T-helper 17 cell (primary cell): ENCODE measurements around the gene CYP27B1. TPM values are rescaled to one million over a fixed set of nuclear protein-coding genes. Genes with fewer than 3 reads are reported as not detected.

Experiments used
- ATAC-seq: fragments of 150-1000 bp; cut with Tn5 transposase; 2 replicates; pipeline ENCODE4 v1.10.0; 2021; ENCODE audit warnings: mild to moderate bottlenecking, moderate library complexity
- DNase-seq, 3 donors: peaks; one replicate each; pipeline versions ENCODE4 v3.0.0 to v3.0.0-alpha.2; 2020 to 2021
- H3K9me3 ChIP-seq: one replicate; pipeline ENCODE4 v1.7.0; 2013; ENCODE audit warnings: low read length, mild to moderate bottlenecking; ENCODE audit not compliant: control insufficient read depth, poor library complexity, severe bottlenecking
- H3K27ac Mint-ChIP-seq: one replicate; pipeline ENCODE4 v1.8.0; 2022; ENCODE audit warnings: mild to moderate bottlenecking, moderate library complexity, mixed read lengths
- H3K27me3 Mint-ChIP-seq: one replicate; pipeline ENCODE4 v1.8.0; 2022; ENCODE audit warnings: mixed read lengths
- H3K36me3 Mint-ChIP-seq: one replicate; pipeline ENCODE4 v1.8.0; 2022; ENCODE audit warnings: low read depth, mixed read lengths
- H3K4me1 Mint-ChIP-seq: one replicate; pipeline ENCODE4 v1.8.0; 2022; ENCODE audit warnings: mild to moderate bottlenecking, mixed read lengths
- H3K4me3 Mint-ChIP-seq: one replicate; pipeline ENCODE4 v1.8.0; 2022; ENCODE audit warnings: mild to moderate bottlenecking, moderate library complexity, mixed read lengths
- total RNA-seq, 4 donors: library from RNA in 2 of 4; stranded (reverse) in 2 of 4; gene quantifications; one replicate each; pipeline ENCODE4 v1.2.3 and lab custom pipeline; 2022 to 2026

CYP27B1 gene
- total RNA-seq, 2 donors from 2014 or later, result 1.4 to 1.7 TPM

DNA sequence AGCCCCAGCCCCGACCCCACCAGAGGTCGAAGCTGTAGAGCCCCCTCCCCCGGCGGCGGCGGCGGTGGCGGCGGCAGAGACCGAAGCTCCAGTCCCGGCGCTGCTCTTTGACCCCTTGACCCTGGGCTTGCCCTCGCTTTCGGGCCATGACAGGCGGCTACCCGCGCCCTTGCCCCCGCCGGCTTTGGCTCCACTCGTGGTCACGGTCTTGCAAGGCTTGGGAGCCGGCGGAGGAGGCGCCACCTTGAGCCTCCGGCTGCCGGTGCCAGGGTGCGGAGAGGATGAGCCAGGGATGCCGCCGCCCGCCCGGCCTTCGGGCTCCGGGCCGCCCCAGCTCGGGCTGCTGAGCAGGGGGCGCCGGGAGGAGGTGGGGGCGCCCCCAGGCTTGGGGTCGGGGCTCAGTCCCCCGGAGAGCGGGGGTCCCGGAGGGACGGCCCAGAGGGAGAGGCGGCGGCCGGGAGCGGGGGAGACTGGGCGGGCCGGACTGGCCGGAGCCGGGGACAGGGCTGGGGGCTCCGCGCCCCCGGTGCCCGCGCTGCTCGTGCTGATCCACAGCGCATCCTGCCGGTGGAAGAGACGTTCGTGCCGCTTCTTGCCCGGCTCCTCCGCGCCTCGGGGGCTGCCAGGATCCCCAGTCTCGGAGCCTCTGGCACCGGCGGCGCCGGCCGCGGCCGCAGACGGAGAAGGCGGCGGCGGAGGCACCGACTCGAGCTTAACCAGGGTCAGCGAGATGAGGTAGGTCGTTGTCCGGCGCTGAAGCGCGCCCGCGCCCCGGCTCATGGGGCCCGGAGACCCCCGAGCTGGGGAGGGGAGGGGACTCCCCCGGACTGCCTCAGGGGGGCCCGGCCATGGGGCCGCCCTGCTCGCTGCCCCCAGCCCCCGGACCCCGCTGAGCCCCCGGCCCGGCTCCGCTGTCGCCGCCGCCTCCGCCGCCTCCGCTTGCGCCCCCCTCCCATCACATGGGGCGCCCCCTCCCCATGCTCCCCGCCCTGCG lies 29.1 kb downstream of the CYP27B1 start:
- DNase-seq (no peak), ATAC-seq (no peak)
- Mint-ChIP-seq H3K4me3 (no peak overlapping the region), H3K27ac (no peak overlapping the region), H3K36me3 (peaks cover 9% of the 10 kb centered on the region), H3K27me3 (no peaks in the 10 kb centered on the region), H3K4me1 (peaks cover 46% of the 10 kb centered on the region)
- H3K9me3 ChIP-seq, result no peaks in the 10 kb centered on the region

DNA sequence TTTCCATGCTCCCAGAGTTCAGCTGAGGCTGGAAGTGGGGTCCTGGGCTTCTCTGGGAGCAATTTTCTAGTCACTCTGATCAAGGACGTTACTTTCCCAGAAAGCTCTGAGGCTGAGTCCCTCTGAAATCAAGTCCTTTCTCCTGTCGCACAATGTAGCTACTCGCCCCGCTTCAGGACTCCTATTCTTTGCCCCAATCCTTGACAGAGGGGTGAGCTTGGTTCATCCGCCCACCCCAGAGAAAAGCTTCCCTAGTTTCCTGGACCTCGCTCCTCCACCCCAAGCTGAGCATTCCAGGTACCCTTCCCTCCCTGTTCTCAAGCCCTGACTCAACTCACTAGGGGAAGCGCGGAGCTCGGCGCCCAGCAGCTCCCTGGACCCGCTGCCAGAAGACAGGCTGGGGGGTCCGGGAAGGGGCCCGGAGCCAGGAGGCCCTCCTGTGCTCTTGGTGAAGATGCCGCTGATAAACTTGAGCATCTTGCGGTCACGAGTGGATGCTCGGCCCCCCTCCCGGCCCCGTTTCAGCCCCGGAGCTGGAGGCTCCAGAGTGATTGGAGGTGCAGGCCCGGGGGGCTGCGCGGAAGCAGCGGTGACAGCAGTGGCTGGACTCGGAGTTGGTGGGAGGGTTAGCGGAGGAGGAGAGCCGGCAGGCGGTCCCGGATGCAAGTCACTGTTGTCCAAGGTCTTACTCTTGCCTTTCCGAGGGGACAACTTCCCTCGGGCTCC lies 30.0 kb downstream of the CYP27B1 start:
- Mint-ChIP-seq H3K27ac (peak overlapping the region; percentile 91), H3K4me3 (peak overlapping the region; percentile 41), H3K36me3 (peaks cover 9% of the 10 kb centered on the region), H3K4me1 (peaks cover 42% of the 10 kb centered on the region), H3K27me3 (no peaks in the 10 kb centered on the region)
- ATAC-seq, result no peak
- H3K9me3 ChIP-seq, result no peaks in the 10 kb centered on the region
- no peak for DNase-seq

DNA sequence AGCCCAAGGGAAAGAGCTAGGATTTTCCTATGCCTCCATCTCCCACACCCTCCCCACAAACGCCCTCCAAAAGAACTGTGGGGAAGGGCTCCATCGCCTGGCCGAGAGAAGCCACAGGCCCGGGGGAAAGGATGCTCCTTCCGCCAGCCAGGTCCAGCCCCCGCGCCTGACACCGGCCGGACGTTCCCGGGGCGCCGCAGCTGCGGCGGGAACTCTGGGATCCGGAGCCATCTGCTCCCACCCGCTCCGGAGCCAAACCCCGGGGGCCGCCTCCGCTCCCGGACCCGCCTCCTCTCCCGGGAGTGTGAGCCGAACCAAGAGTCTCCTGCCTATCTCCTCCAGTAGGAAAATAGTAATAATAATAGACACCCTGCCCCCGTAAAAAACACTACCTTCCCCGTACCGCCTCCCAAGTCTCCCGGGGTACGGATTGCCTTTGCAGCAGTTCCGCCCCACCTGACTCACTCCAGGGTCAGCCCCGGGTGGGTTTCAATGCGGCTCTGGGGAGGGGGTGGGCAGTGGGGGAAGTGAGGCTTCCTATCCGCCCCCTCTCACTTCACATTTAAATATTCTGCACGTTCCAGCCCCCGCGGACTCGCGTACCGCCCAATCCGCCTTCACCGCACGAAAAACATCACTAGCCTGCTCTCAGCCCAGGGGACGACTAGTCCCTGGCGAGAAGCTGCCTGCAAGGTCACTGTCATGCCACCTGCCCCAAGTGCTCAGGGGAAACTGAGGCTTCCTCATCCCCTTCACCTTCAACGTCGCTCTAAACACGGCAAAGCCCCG lies 30.7 kb downstream of the CYP27B1 start:
- H3K36me3 Mint-ChIP-seq, result peaks cover 11% of the 10 kb centered on the region
- DNase-seq (no peak), ATAC-seq (no peak)
- peak overlapping the region; percentile 93 for H3K27ac Mint-ChIP-seq
- H3K27me3 Mint-ChIP-seq, result no peaks in the 10 kb centered on the region
- H3K9me3 ChIP-seq, result no peaks in the 10 kb centered on the region
- H3K4me1 Mint-ChIP-seq, result peaks cover 35% of the 10 kb centered on the region
- H3K4me3 Mint-ChIP-seq, result no peak overlapping the region

DNA sequence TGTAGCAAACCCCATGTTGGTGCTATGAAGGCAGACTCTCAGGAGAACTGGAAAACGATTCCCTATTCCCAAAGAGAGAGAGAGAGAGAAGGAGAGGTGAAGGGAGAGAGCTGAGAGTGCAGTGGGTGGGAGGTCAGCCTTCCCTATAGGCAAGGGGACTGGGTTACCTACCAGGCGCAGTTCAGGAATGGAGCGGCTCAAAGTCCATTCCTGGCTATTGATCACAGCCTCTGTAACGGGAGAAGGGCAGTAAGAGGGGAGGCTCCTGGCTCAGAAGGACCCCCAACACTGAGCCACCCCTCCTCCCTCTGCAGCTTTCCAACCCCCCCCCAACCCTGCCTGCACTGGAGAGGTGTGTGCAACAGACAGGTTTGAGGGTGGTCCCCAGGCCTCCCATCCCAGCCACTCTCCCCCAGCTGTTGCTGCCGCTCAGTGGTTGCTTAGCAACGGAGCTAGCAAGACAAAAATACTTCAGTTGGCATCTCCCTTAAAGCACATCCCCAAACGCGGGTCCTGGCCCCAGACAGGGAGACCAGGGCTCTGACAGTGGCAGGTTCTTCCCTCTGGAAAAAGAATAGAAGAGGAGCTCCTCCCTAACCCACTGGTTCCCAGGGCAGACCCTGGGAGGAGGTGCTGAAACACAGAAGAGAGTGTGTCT lies 31.6 kb downstream of the CYP27B1 start:
- no peak overlapping the region for H3K4me3 Mint-ChIP-seq
- no peak for ATAC-seq
- peaks cover 11% of the 10 kb centered on the region for H3K36me3 Mint-ChIP-seq
- no peak for DNase-seq
- H3K27ac Mint-ChIP-seq, result peak overlapping the region; percentile 93
- H3K27me3 Mint-ChIP-seq, result no peaks in the 10 kb centered on the region
- H3K9me3 ChIP-seq, result no peaks in the 10 kb centered on the region
- peaks cover 28% of the 10 kb centered on the region for H3K4me1 Mint-ChIP-seq

DNA sequence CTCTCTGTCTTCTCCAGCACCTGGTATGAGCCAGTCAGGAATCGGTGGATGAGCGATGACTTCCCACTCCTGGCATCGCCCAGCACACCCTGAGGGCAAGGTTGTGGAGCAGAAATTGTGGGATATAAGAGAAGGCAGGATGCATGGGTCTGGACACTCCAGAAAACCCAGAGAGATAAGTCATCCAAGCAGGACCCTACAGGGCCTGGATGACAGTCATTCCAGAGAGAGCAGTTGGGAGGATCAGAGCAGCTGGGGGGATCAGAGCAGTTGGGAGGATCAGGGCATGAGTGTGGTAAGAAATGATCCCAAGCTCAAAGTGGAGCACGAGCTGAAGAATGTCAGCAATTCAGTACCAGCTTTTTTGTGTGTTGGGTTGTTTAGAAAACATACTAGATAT lies 32.3 kb downstream of the CYP27B1 start:
- Mint-ChIP-seq H3K27ac (peak overlapping the region; percentile 93), H3K4me3 (no peak overlapping the region), H3K27me3 (no peaks in the 10 kb centered on the region), H3K4me1 (peaks cover 27% of the 10 kb centered on the region), H3K36me3 (peaks cover 11% of the 10 kb centered on the region)
- H3K9me3 ChIP-seq, result no peaks in the 10 kb centered on the region
- no peak for DNase-seq
- no peak for ATAC-seq

DNA sequence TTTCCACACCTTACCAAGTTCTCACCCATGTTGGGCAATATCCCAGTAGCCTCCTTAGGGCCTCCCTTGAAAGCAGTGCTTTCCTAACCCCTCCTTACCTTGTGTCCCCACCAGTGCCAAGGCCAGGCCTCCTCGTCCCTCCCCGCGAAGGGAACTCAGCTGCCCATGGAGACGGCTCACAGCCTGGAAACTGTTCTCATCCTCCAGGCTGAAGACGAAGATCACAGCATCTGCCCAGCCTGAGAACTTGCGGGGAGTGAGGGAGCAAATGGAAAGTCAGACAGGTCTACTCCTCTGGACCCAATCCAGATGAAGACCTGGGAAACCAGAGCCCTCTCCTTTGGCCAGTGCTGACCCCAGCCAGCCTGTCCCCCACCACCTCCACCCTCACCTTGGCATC lies 33.0 kb downstream of the CYP27B1 start:
- H3K36me3 Mint-ChIP-seq, result peaks cover 13% of the 10 kb centered on the region
- H3K4me1 Mint-ChIP-seq, result peaks cover 20% of the 10 kb centered on the region
- no peak for ATAC-seq
- no peak for DNase-seq
- no peaks in the 10 kb centered on the region for H3K27me3 Mint-ChIP-seq
- H3K4me3 Mint-ChIP-seq, result no peak overlapping the region
- no peaks in the 10 kb centered on the region for H3K9me3 ChIP-seq
- peak overlapping the region; percentile 93 for H3K27ac Mint-ChIP-seq

DNA sequence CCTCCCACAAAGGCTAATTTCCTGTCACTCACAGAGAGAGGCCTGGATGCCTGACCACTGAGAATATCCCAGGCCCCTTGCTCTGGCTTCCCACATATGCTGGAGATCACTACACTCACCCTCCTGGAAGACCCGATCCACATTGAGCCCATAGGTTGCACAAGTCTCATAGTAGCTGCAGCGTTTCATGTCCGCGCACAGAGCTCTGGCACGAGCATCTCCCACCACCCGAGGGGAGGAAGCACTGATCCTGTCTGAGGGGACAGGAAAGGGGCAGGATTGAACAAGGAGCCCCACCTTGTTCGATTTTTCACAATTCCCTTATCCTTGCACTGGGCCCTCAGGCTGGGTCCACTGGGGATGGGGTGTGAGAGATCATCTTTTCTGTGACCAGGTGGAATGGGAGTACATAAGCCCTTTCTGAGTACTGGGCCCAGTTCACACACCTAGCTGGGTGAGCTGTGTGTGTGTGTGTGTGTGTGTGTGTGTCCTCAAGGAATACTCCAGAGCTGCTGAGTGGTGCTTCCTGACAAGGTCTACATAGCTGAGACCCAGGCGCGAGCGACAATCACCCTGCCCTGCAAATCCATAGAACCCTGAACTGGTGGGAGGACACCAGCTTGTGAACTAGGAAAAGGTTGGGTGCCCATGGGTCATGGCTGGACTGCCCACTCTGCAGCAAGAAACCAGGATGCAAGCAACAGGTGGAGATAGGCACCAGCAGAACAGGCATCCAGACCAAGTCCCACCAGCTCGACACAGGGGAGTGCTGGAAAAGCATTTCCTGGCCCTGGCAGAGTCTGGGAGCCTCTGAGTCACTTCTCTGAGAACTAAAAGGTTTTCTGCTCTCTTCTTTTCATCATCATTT lies 33.9 kb downstream of the CYP27B1 start:
- peak overlapping the region; percentile 78 for H3K27ac Mint-ChIP-seq
- ATAC-seq (no peak), DNase-seq (no peak)
- peaks cover 14% of the 10 kb centered on the region for H3K36me3 Mint-ChIP-seq
- no peaks in the 10 kb centered on the region for H3K27me3 Mint-ChIP-seq
- H3K9me3 ChIP-seq, result no peaks in the 10 kb centered on the region
- H3K4me1 Mint-ChIP-seq, result peaks cover 25% of the 10 kb centered on the region
- H3K4me3 Mint-ChIP-seq, result peak overlapping the region; percentile 33

DNA sequence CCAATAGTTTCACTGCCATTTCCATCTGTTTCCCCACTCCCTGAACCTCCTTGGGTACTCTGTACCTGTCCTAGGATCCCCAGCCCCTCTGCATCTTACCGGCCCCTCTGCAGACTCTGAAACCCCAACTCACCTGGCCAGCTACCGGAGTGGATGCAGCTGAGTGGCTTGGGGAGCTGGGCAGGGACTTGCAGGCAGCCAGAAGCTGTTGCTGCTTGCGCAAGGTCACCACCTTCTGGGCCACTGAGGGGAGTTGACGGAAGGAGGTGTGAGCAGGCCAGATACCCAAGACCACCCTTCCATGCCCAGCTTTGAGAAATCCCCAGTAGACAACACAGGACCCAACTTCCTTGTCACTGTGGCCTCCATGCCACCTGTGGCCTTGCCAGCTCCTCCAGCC lies 34.6 kb downstream of the CYP27B1 start:
- peak overlapping the region; percentile 78 for H3K27ac Mint-ChIP-seq
- peaks cover 17% of the 10 kb centered on the region for H3K36me3 Mint-ChIP-seq
- ATAC-seq (no peak), DNase-seq (no peak)
- H3K4me3 Mint-ChIP-seq, result no peak overlapping the region
- H3K27me3 Mint-ChIP-seq, result no peaks in the 10 kb centered on the region
- H3K4me1 Mint-ChIP-seq, result peaks cover 25% of the 10 kb centered on the region
- no peaks in the 10 kb centered on the region for H3K9me3 ChIP-seq

DNA sequence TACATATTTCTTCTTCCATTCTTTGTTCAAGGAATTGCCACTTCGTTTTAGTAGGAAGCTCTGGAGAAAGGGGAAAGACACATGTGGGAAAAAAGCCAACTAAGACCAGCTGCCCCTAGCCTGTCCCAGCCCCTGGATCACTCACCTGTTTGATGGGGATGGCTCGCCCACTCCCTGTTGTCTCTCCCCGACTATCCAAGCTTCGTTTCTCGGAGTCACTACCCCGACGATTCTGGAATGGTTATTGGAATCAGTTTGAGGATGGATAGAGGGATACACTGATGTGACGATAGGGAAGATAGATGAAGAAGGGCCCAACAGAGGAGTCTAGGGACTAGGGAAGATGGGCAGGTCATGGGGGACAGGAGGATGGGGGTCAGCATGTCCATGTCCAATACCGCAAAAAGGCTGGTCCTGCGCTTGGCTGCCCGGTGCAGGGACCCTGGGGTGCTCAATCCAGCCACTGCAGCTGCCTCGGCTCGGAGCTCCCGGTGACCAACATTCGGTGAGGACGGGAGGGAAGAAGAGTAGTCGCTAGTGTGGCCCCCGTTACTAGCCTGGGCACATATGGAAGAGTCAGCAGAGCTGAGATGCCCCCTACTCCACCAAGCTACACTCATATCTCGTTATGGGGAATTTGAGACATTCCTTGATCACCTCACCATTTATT lies 35.3 kb downstream of the CYP27B1 start:
- ATAC-seq (no peak), DNase-seq (no peak)
- no peaks in the 10 kb centered on the region for H3K9me3 ChIP-seq
- H3K27me3 Mint-ChIP-seq, result no peaks in the 10 kb centered on the region
- no peak overlapping the region for H3K4me3 Mint-ChIP-seq
- H3K27ac Mint-ChIP-seq, result peak overlapping the region; percentile 78
- peaks cover 20% of the 10 kb centered on the region for H3K4me1 Mint-ChIP-seq
- H3K36me3 Mint-ChIP-seq, result peaks cover 17% of the 10 kb centered on the region

DNA sequence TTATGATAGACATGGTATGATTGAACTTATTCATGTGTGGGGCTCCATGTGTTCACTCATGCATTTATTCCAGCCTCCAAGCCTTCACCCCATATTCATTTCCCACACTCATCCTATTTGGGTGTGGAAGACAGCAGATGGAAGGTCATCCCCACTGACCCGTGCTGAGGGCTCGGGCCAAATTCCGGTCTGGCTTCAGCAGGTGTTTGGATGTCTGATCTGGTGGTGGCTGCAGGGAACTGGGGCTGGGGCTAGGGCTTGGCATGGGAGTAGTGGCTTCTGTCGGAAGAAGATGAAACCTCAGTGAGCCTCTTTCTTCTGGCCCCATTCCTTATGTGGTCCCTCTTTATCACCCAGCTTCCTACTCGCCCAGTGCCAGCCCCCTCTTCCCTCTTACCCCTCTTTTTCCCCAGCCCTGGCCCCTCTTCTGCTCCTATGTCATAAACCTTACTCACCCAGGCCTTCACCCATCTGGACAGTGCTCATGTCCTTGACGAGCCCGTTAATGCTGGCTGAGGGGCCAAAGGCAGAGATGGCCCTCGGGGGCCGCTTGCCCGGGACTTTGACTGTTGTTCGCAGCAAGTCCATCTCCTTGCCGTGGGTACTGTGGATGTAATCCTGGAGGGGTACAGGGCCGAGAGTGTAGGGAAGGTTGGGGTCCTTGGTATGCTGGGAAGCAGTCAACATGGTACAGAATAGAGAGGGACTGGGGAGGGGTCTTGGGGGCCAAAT lies 36.4 kb downstream of the CYP27B1 start:
- no peaks in the 10 kb centered on the region for H3K9me3 ChIP-seq
- Mint-ChIP-seq H3K4me3 (no peak overlapping the region), H3K36me3 (peaks cover 20% of the 10 kb centered on the region), H3K4me1 (peaks cover 22% of the 10 kb centered on the region), H3K27ac (no peak overlapping the region), H3K27me3 (no peaks in the 10 kb centered on the region)
- DNase-seq, result no peak
- no peak for ATAC-seq

DNA sequence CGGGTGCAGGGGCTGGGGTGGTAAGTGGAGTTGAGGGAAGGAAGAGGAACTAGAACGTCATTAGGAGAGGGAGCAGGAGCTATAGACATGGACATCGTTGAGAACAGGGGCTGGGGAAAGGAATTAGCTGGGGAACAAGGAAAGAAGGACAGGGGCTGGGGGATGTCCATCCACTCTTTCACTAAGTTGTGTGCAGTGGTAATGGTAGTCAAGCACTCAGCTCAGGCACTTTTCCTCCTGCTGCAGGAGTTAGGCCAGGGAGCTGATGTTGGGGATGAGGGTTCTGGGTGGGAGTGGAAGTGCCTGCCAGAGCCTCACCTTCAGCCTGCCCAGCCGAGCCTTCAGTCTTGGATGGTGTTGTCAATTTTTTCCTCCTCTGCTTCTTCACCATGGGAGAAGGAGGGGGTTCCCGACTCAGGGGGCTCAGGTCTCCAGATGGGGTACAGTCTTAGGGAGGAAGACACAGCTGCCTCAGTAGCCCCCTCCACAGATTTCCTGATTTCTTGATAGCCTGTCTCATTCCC lies 37.5 kb downstream of the CYP27B1 start:
- ATAC-seq (no peak), DNase-seq (no peak)
- Mint-ChIP-seq H3K4me3 (no peak overlapping the region), H3K27ac (peak overlapping the region; percentile 9), H3K36me3 (peaks cover 13% of the 10 kb centered on the region), H3K27me3 (no peaks in the 10 kb centered on the region), H3K4me1 (peaks cover 21% of the 10 kb centered on the region)
- no peaks in the 10 kb centered on the region for H3K9me3 ChIP-seq
